RWPE1 (cell line): ENCODE results near the gene IL24.
A peak's percentile ranks its signal among the peaks of the same experiment; 100 is the strongest.

Experiments
- CTCF ChIA-PET: fragments of 350-600 bp; sonication (Branson Sonifier 250); formaldehyde crosslinking; extraction: SDS; loops from one replicate; lab custom pipeline; 2021; lab: Yijun Ruan, JAX
- POLR2A ChIA-PET: fragments of 400-600 bp; formaldehyde crosslinking; extraction: SDS; loops from one replicate; lab custom pipeline; 2020; ENCODE audit warnings: antibody characterized with exemption; ENCODE audit not compliant: low non-redundant PET; lab: Yijun Ruan, JAX
- DNase-seq: peaks from one replicate; pipeline ENCODE4 v3.0.0; 2012; ENCODE audit warnings: low spot score
- H3K27ac ChIP-seq: fragments of 450-650 bp; 2 replicates; pipeline ENCODE4 v1.5.1; 2017
- TF ChIP-seq, protein P1 (sequence below): fragments of 450-650 bp; conservative IDR thresholded peaks from 2 replicates; pipeline ENCODE4 v1.5.1; 2017; ENCODE audit warnings: low read depth, mild to moderate bottlenecking

The IL24 gene

GRCh38 chr1:206909883-206910318, 12.7 kb downstream of the IL24 start:
- CTCF ChIA-PET = interaction anchor here (0.6 to 2.3 kb wide), 17 partner anchors 15 to 850 kb away, joined by 3 to 20 read pairs (median 4); partner anchors contain the start of gene IL20
- POLR2A ChIA-PET = interaction anchor here (0.6 to 1.4 kb wide), 2 partner anchors 255 to 274 kb away, joined by 6 to 10 read pairs; partner anchors contain the start of gene DYRK3
- DNase-seq = no peak
- H3K27ac ChIP-seq = peak overlapping the region; percentile 76
- TF ChIP-seq, protein P1, sequence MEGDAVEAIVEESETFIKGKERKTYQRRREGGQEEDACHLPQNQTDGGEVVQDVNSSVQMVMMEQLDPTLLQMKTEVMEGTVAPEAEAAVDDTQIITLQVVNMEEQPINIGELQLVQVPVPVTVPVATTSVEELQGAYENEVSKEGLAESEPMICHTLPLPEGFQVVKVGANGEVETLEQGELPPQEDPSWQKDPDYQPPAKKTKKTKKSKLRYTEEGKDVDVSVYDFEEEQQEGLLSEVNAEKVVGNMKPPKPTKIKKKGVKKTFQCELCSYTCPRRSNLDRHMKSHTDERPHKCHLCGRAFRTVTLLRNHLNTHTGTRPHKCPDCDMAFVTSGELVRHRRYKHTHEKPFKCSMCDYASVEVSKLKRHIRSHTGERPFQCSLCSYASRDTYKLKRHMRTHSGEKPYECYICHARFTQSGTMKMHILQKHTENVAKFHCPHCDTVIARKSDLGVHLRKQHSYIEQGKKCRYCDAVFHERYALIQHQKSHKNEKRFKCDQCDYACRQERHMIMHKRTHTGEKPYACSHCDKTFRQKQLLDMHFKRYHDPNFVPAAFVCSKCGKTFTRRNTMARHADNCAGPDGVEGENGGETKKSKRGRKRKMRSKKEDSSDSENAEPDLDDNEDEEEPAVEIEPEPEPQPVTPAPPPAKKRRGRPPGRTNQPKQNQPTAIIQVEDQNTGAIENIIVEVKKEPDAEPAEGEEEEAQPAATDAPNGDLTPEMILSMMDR = no peak

DNA sequence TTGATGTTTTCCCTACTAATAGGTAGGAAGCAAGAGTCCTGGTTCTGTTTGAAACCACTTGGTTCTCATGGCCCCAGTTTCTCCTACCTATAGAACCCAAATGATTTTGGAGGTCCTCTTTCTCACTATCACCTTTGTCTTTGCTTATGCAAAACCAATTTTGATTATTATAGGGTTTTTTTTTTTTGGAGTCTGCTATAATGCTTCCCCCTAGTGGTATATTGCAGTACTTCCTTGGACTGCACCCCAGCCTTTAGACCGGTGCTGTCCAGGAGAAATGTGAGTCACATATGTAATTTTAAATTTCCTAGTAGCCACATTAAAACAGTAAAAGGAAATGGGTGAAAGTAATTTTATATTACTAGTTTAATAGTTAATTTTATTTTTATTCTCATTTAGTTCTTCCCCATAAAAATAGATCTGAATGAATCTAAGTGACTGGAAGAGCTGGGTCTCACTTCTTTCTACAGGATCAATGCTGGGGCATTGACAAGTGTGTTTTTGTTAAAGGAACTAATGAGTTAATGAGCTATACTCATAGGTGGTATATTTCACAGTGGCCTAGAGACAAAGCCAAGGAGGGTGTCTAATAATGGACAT, 13.9 kb downstream of the IL24 start:
- ChIA-PET CTCF (interaction anchor here (0.6 to 3.4 kb wide), 21 partner anchors 17 to 607 kb away, joined by 3 to 34 read pairs (median 4); partner anchors contain the start of gene IL20), POLR2A (no interaction called here)
- DNase-seq = peak; percentile 93
- TF ChIP-seq, protein P1 = peak; percentile 87
- no peak overlapping the region for H3K27ac ChIP-seq

DNA sequence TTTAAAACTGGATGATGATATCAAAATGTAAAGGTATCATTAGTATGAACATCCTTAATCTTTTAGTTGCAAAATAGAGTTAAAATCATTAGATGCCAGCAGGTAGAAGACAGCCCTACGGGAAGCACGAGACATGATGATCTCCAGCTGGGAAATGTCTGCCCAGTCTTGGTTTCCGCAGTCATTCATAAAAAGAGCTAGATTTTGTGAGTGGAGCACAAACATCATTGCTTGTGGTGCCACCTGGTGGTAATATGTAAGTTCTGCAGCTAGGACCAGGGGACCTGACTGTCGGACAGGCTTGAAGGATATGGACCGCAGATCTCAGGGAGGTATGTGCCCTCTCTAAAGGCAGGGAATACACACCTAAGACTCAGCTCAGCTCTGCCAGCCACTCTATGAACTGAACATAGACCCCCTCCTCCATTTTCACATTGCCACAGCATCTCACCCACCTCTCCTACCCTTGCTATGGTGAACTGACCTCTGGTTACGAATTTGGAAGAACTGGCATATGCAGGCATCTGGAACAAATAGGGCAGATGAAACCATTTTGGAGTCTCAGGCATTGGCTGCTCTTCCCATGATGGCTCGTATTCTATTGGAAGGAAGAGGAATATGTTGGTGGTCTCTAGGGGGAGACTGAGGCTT, 15.3 kb downstream of the IL24 start:
- TF ChIP-seq, protein P1 = peak; percentile 83
- ChIA-PET CTCF (interaction anchor here (0.5 to 3.4 kb wide), 40 partner anchors 9 to 490 kb away, joined by 3 to 34 read pairs (median 5); partner anchors contain the start of genes DYRK3, FCMR and IL20), POLR2A (interaction anchor here (0.7 to 1.0 kb wide), 2 partner anchors 15 to 70 kb away, joined by 3 to 4 read pairs; no protein-coding TSS in a partner anchor)
- DNase-seq = peak; percentile 91
- no peak overlapping the region for H3K27ac ChIP-seq

GRCh38 chr1:206913766-206914537, 16.7 kb downstream of the IL24 start:
- TF ChIP-seq, protein P1 = no peak
- no peak for DNase-seq
- CTCF ChIA-PET = interaction anchor here (0.8 to 3.4 kb wide), 8 partner anchors 7 to 280 kb away, joined by 3 to 34 read pairs (median 14); partner anchors contain the start of genes DYRK3, FCMR and IL20
- POLR2A ChIA-PET = no interaction called here
- no peak overlapping the region for H3K27ac ChIP-seq

DNA sequence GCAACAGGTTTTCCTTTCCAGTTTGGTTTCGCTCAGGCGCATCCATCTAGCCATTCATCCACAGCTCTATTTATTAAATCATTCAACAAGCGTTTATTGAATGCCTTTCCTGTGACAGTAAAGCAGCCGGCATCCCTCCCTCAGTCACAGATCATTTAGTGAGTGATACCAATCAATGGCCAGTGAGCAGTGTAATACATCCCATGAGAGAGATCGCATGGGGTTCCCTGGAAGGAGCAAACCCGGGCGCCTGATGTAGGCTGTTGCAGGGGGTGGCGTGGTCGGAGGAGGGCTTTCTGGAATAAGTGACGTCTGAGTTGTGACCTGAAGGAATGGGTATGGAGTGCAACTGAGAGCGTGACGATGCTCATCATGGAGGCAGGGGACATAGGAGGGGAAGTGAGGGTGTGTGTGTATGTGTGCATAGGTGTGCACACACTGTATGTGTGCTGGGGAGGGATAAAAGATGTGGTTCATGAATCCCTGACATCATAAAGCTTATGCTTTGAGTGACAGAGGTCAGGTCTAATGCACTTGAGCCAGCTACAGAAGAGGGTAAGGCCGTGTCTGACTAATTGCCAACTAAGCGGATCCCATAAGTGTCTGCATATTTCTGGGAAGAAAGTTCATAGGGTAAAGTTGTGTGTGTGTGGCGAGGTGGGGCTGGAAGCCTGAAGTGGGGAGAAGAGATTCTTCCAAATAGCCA, 17.9 kb downstream of the IL24 start:
- no peak overlapping the region for H3K27ac ChIP-seq
- no peak for DNase-seq
- ChIA-PET CTCF (interaction anchor here (1.1 kb wide), 1 partner anchor 180 kb away, joined by 3 read pairs; no protein-coding TSS in a partner anchor), POLR2A (no interaction called here)
- TF ChIP-seq, protein P1 = no peak
